Gastroesophageal sphincter (tissue), 4 donors: ENCODE measurements around the gene CDK5R1. TPM values are rescaled to one million over a fixed set of nuclear protein-coding genes. Genes with fewer than 3 reads are reported as not detected.

Experiments
- ATAC-seq: fragments of 150-250 bp; one replicate; pipeline ENCODE4 v1.9.1; 2016; ENCODE audit warnings: mild to moderate bottlenecking, moderate library complexity
- H3K27ac ChIP-seq, 4 donors: fragments of 200-600 bp; sonication (generic) in 3 of 4; 1 replicate in 3 of 4; 2 replicates in 1 of 4; pipeline ENCODE4 v1.5.1; 2016 to 2019
- H3K27me3 ChIP-seq: fragments of 200-600 bp; sonication (generic); one replicate; pipeline ENCODE4 v1.5.1; 2019
- H3K36me3 ChIP-seq, 2 donors: fragments of 200-600 bp; sonication (generic); one replicate each; pipeline ENCODE4 v1.5.1; 2019; ENCODE audit warnings: control low read depth in 1 of 2
- H3K4me1 ChIP-seq, 3 donors: fragments of 200-600 bp; sonication (generic); 1 replicate in 2 of 3; 2 replicates in 1 of 3; pipeline ENCODE4 v1.5.1; 2016 to 2019; ENCODE audit warnings: control low read depth in 2 of 3
- H3K4me3 ChIP-seq, 2 donors: fragments of 200-600 bp; sonication (generic); one replicate each; pipeline ENCODE4 v1.5.1; 2019; ENCODE audit warnings: mild to moderate bottlenecking in 1 of 2, moderate library complexity in 1 of 2
- H3K9me3 ChIP-seq, 3 donors: fragments of 200-600 bp; sonication (generic); one replicate each; pipeline ENCODE4 v1.5.1; 2017 to 2019; ENCODE audit warnings: control low read depth in 2 of 3
- CTCF ChIP-seq, 4 experiments: fragments of 200-600 bp in 2 of 4; fragments of 450-650 bp in 2 of 4; sonication (generic) in 1 of 4; IDR thresholded peaks; one replicate each; pipeline ENCODE4 v1.5.1; 2017 to 2019; ENCODE audit warnings: antibody characterized with exemption in 4 of 4, mild to moderate bottlenecking in 2 of 4, moderate library complexity in 2 of 4
- EP300 ChIP-seq: sonication (generic); formaldehyde crosslinking; IDR thresholded peaks from one replicate; pipeline ENCODE4 v1.6.1; 2017; ENCODE audit warnings: antibody characterized with exemption, mild to moderate bottlenecking
- POLR2A ChIP-seq, 2 donors: fragments of 450-650 bp; IDR thresholded peaks; one replicate each; pipeline ENCODE4 v1.6.1; 2017; ENCODE audit warnings: antibody characterized with exemption in 2 of 2, mild to moderate bottlenecking in 2 of 2, moderate library complexity in 1 of 2
- POLR2AphosphoS5 ChIP-seq: sonication (generic); formaldehyde crosslinking; IDR thresholded peaks from one replicate; pipeline ENCODE4 v1.6.1; 2017; ENCODE audit warnings: antibody characterized with exemption
- WGBS, 2 donors: methylation state at CpG; one replicate each; pipeline ENCODE4 v1.1.5; 2018; ENCODE audit warnings: low coverage in 1 of 2; 5-methylcytosine and 5-hydroxymethylcytosine counted together
- total RNA-seq, 4 donors: library from RNA; depleted of rRNA; stranded (reverse); fragments of >200 nt; gene quantifications; one replicate each; pipeline ENCODE4 v1.1.0, GENCODE V29; 2016

CDK5R1 gene
- total RNA-seq, 4 donors from 2014 or later: 0.54 to 1.5 (median 1.0) TPM; not detected in 1

GRCh38 chr17:32453370-32453769 lies 33.4 kb upstream of the CDK5R1 start:
- Histone ChIP-seq H3K4me1 (peaks cover 0 to 7% (median 0%) of the 10 kb centered on the region in 3 donors), H3K27ac (no peak overlapping the region), H3K27me3 (no peaks in the 10 kb centered on the region), H3K9me3 (no peaks in the 10 kb centered on the region), H3K4me3 (no peak overlapping the region), H3K36me3 (peaks cover 5 to 99% of the 10 kb centered on the region in 2 donors)
- no peak for ATAC-seq
- TF ChIP-seq POLR2A (IDR thresholded peaks at IDR 0.05) (no peak), CTCF (IDR thresholded peaks at IDR 0.05) (no peak), POLR2AphosphoS5 (no peak), EP300 (no peak)
- WGBS, 2 donors: 90 to 94% methylated on average over 2 of the region's 2 CpGs

GRCh38 chr17:32458371-32458770 lies 28.4 kb upstream of the CDK5R1 start:
- Histone ChIP-seq H3K27ac (no peak overlapping the region), H3K4me3 (no peak overlapping the region), H3K27me3 (no peaks in the 10 kb centered on the region), H3K9me3 (no peaks in the 10 kb centered on the region), H3K36me3 (peaks cover 0 to 97% of the 10 kb centered on the region in 2 donors), H3K4me1 (peaks cover 0 to 8% (median 0%) of the 10 kb centered on the region in 3 donors)
- TF ChIP-seq CTCF (IDR thresholded peaks at IDR 0.05) (no peak), POLR2A (IDR thresholded peaks at IDR 0.05) (no peak), EP300 (no peak), POLR2AphosphoS5 (no peak)
- ATAC-seq: no peak

DNA sequence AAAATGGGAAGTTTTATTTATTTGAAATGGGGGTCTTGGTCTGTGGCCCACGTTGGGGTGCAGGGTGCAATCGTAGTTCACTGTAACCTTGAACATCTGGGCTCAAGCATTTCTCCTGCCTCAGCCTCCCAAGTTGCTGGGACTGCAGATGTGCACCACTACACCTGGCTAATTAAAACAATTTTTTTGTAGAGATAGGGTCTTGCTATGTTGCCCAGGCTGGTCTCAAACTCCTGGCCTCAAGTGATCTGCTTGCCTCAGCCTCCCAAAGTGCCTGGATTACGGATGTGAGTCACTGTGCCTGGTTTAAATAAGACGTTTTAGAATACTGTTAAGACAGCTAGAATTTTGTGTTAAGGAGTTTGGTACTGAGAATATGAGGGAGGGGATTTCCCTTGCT lies 26.7 kb upstream of the CDK5R1 start:
- TF ChIP-seq POLR2A (IDR thresholded peaks at IDR 0.05): no peak
- TF ChIP-seq POLR2AphosphoS5: no peak
- TF ChIP-seq EP300: no peak
- no peak for TF ChIP-seq CTCF (IDR thresholded peaks at IDR 0.05)
- Histone ChIP-seq H3K9me3 (no peaks in the 10 kb centered on the region), H3K4me1 (peaks cover 0 to 8% (median 0%) of the 10 kb centered on the region in 3 donors), H3K27me3 (no peaks in the 10 kb centered on the region), H3K27ac (no peak overlapping the region), H3K36me3 (peaks cover 0 to 97% of the 10 kb centered on the region in 2 donors), H3K4me3 (no peak overlapping the region)
- WGBS, 2 donors: 87 to 91% methylated on average over 3 of the region's 4 CpGs
- ATAC-seq: no peak

GRCh38 chr17:32461498-32461852 lies 25.3 kb upstream of the CDK5R1 start:
- peaks cover 0 to 97% of the 10 kb centered on the region in 2 donors for H3K36me3 ChIP-seq
- no peak for ATAC-seq

More at GRCh38 chr17:32461498-32461852, 25.3 kb upstream of the CDK5R1 start:
- Histone ChIP-seq H3K4me1 (peaks cover 0 to 8% (median 0%) of the 10 kb centered on the region in 3 donors), H3K4me3 (no peak overlapping the region), H3K9me3 (no peaks in the 10 kb centered on the region), H3K27ac (no peak overlapping the region), H3K27me3 (no peaks in the 10 kb centered on the region)
- TF ChIP-seq POLR2AphosphoS5: no peak
- no peak for TF ChIP-seq POLR2A (IDR thresholded peaks at IDR 0.05)
- TF ChIP-seq EP300: no peak
- TF ChIP-seq CTCF (IDR thresholded peaks at IDR 0.05): no peak
- 41 to 68% methylated on average over 3 to 4 of the region's 4 CpGs for WGBS, 2 donors
